HG03521 (cell line): Measurements from ENCODE around the gene NKAIN2.

Source experiments
- ATAC-seq: cut with Tn5 transposase; IDR thresholded peaks from one replicate; pipeline ENCODE4 v1.9.1; 2021; ENCODE audit warnings: mild to moderate bottlenecking, moderate library complexity; ENCODE audit not compliant: unreplicated experiment

The NKAIN2 gene

GRCh38 chr6:124478906-124479305 lies 675.2 kb downstream of the NKAIN2 start:
- no peak for ATAC-seq

- no peak for ATAC-seq
Observed at GRCh38 chr6:124479991-124480430, 676.3 kb downstream of the NKAIN2 start.

GRCh38 chr6:124482071-124482491 lies 678.4 kb downstream of the NKAIN2 start:
- no peak for ATAC-seq

GRCh38 chr6:124487623-124488431 lies 684.2 kb downstream of the NKAIN2 start:
- ATAC-seq = no peak

- ATAC-seq = no peak
Observed at GRCh38 chr6:124490122-124490521, 686.5 kb downstream of the NKAIN2 start.

GRCh38 chr6:124493259-124493658 lies 689.6 kb downstream of the NKAIN2 start:
- ATAC-seq = no peak

GRCh38 chr6:124494956-124495664 lies 691.4 kb downstream of the NKAIN2 start:
- no peak for ATAC-seq

GRCh38 chr6:124495665-124496190 lies 692.1 kb downstream of the NKAIN2 start:
- ATAC-seq = no peak

GRCh38 chr6:124496334-124496733 lies 692.7 kb downstream of the NKAIN2 start:
- no peak for ATAC-seq

GRCh38 chr6:124512431-124512830 lies 708.8 kb downstream of the NKAIN2 start:
- ATAC-seq = no peak

GRCh38 chr6:124517339-124517738 lies 713.7 kb downstream of the NKAIN2 start:
- no peak for ATAC-seq

- ATAC-seq = no peak
Observed at GRCh38 chr6:124520514-124520913, 716.8 kb downstream of the NKAIN2 start.

GRCh38 chr6:124522335-124522734 lies 718.7 kb downstream of the NKAIN2 start:
- no peak for ATAC-seq

- ATAC-seq = no peak
Observed at GRCh38 chr6:124524491-124525200, 721.0 kb downstream of the NKAIN2 start.

GRCh38 chr6:124530926-124531325 lies 727.3 kb downstream of the NKAIN2 start:
- ATAC-seq = no peak

- ATAC-seq = no peak
Observed at GRCh38 chr6:124535299-124535698, 731.6 kb downstream of the NKAIN2 start.

GRCh38 chr6:124535746-124536145 lies 732.1 kb downstream of the NKAIN2 start:
- ATAC-seq = no peak

- no peak for ATAC-seq
Observed at GRCh38 chr6:124536157-124536841, 732.6 kb downstream of the NKAIN2 start.

GRCh38 chr6:124536842-124537191 lies 733.2 kb downstream of the NKAIN2 start:
- no peak for ATAC-seq

- ATAC-seq = no peak
Observed at GRCh38 chr6:124539096-124539495, 735.4 kb downstream of the NKAIN2 start.

GRCh38 chr6:124541573-124541972 lies 737.9 kb downstream of the NKAIN2 start:
- ATAC-seq = no peak
